HL-60 (cell line): ENCODE results near the gene NAA25.

Source experiments
- DNase-seq, 2 experiments: peaks; one replicate each; pipeline ENCODE4 v3.0.0-alpha.2; 2010 to 2020; ENCODE audit warnings: low read depth in 1 of 2, low spot score in 1 of 2
- H3K27ac ChIP-seq: fragments of 250-450 bp; sonication (Bioruptor Pico); replicated peaks from 2 replicates; pipeline ENCODE4 v1.5.1; 2020; ENCODE audit warnings: mild to moderate bottlenecking, moderate library complexity
- H3K27me3 ChIP-seq: fragments of 250-450 bp; sonication (Bioruptor Pico); 2 replicates; pipeline ENCODE4 v1.5.1; 2021; ENCODE audit warnings: mild to moderate bottlenecking, moderate library complexity; ENCODE audit not compliant: insufficient read depth, poor library complexity, severe bottlenecking
- H3K4me3 ChIP-seq: replicated peaks from 2 replicates; pipeline ENCODE4 v1.5.1; 2011; ENCODE audit warnings: mild to moderate bottlenecking, control low read depth, low read length; ENCODE audit not compliant: insufficient read depth
- GABPA ChIP-seq: IDR thresholded peaks from 2 replicates; pipeline ENCODE4 v1.6.1; 2012; ENCODE audit warnings: low read depth
- POLR2AphosphoS5 ChIP-seq: IDR thresholded peaks from 2 replicates; pipeline ENCODE4 v1.6.1; 2012; ENCODE audit warnings: low read depth
- REST ChIP-seq: IDR thresholded peaks from 2 replicates; pipeline ENCODE4 v1.6.1; 2012; ENCODE audit warnings: low read depth; ENCODE audit not compliant: insufficient replicate concordance
- SPI1 ChIP-seq: IDR thresholded peaks from 2 replicates; pipeline ENCODE4 v1.6.1; 2012; ENCODE audit warnings: low read depth, mild to moderate bottlenecking, borderline replicate concordance
- TF ChIP-seq, protein P1 (sequence below): IDR thresholded peaks from one replicate; pipeline ENCODE4 v1.5.1; 2011; ENCODE audit warnings: low read length, control low read depth, inconsistent platforms; ENCODE audit not compliant: insufficient read depth

NAA25 gene

DNA sequence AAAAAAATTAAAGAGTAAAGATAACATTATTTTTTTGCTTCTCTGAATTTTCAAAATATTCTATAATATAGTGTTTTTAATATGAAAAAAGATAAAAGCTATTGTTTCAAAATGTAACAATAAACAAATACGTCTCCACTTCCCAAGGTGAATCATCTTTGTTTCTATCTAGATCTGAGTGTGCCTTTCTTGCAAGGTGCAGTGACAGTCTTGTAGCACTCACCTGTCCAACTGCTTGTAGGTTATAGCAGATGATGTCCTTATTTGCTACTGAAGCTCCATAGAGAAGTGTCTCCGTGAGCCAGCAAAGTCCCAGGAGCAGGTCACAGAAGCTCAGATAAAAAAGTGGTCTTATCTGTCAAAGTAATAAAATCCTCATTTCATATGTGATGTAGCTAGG is 117.0 kb downstream of the NAA25 start:
- H3K27me3 ChIP-seq: no peaks in the 10 kb centered on the region
- TF ChIP-seq GABPA: no peak
- no peak for DNase-seq
- H3K4me3 ChIP-seq: no peak overlapping the region
- no peak overlapping the region for H3K27ac ChIP-seq

DNA sequence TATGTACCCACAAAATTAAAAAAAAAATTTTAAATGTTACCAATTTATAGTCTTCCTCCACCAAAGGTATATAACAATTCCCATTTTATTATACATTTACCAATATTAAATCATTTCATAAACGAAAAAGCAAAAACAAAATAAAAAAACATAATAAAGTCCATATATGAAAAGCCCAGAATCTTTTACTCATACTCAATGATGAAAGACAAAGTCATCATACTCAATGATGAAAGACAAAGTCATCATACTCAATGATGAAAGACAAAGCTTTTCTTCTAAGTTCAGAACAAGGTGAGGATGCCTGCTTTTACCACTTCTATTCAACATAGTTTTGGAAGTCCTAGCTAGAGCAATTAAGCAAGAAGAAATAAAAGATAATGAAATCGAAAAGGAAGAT is 123.8 kb downstream of the NAA25 start:
- TF ChIP-seq SPI1: no peak
- TF ChIP-seq, protein P1, sequence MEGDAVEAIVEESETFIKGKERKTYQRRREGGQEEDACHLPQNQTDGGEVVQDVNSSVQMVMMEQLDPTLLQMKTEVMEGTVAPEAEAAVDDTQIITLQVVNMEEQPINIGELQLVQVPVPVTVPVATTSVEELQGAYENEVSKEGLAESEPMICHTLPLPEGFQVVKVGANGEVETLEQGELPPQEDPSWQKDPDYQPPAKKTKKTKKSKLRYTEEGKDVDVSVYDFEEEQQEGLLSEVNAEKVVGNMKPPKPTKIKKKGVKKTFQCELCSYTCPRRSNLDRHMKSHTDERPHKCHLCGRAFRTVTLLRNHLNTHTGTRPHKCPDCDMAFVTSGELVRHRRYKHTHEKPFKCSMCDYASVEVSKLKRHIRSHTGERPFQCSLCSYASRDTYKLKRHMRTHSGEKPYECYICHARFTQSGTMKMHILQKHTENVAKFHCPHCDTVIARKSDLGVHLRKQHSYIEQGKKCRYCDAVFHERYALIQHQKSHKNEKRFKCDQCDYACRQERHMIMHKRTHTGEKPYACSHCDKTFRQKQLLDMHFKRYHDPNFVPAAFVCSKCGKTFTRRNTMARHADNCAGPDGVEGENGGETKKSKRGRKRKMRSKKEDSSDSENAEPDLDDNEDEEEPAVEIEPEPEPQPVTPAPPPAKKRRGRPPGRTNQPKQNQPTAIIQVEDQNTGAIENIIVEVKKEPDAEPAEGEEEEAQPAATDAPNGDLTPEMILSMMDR: no peak
- TF ChIP-seq POLR2AphosphoS5: no peak
- TF ChIP-seq REST: no peak
- TF ChIP-seq GABPA: no peak
- no peak for DNase-seq
- H3K27me3 ChIP-seq: no peaks in the 10 kb centered on the region
- H3K4me3 ChIP-seq: no peak overlapping the region
- no peak overlapping the region for H3K27ac ChIP-seq

GRCh38 chr12:111981987-111982386 is 126.6 kb downstream of the NAA25 start:
- Histone ChIP-seq H3K4me3 (no peak overlapping the region), H3K27ac (no peak overlapping the region), H3K27me3 (no peaks in the 10 kb centered on the region)
- no peak for DNase-seq
- TF ChIP-seq GABPA (no peak), POLR2AphosphoS5 (no peak), SPI1 (no peak), REST (no peak)
- TF ChIP-seq, protein P1: no peak

DNA sequence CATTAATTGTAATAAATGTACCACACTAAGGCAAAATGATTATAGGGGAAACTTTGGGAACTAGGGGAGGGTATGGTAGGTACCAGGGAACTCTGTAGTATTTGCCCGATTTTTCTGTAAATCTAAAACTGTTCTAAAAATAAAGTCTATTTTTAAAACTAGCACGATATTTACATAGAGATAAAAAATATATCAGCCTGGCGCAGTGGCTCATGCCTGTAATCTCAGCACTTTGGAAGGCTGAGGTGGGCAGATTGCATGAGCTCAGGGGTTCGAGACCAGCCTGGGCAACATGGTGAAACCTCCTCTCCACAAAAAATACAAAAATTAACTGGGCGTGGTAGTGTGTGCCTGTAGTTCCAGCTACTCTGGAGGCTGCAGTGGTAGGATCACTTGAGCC is 128.0 kb downstream of the NAA25 start:
- Histone ChIP-seq H3K4me3 (no peak overlapping the region), H3K27ac (no peak overlapping the region), H3K27me3 (no peaks in the 10 kb centered on the region)
- no peak for DNase-seq
- TF ChIP-seq SPI1 (no peak), POLR2AphosphoS5 (no peak), GABPA (no peak), REST (no peak)
- TF ChIP-seq, protein P1: no peak
